Loucy (cell line): ENCODE results near the gene VAV2.

Experiments
- H2AFZ ChIP-seq: fragments of 200-600 bp; sonication (generic); 2 replicates; pipeline ENCODE4 v1.6.0; 2016; ENCODE audit warnings: antibody characterized with exemption, mild to moderate bottlenecking, low read length, moderate library complexity
- H3F3A ChIP-seq: fragments of 200-600 bp; 2 replicates; pipeline ENCODE4 v1.6.0; 2016; ENCODE audit warnings: antibody characterized with exemption, low read depth, mild to moderate bottlenecking
- H3K27me3 ChIP-seq: fragments of 200-600 bp; sonication (generic); 2 replicates; pipeline ENCODE4 v1.6.1; 2014; ENCODE audit warnings: low read length, mild to moderate bottlenecking; ENCODE audit not compliant: insufficient read depth, poor library complexity, severe bottlenecking
- H3K36me3 ChIP-seq: fragments of 200-600 bp; sonication (generic); 2 replicates; pipeline ENCODE4 v1.6.1; 2016; ENCODE audit warnings: low read length; ENCODE audit not compliant: insufficient read depth
- H3K4me1 ChIP-seq: fragments of 200-600 bp; sonication (generic); 2 replicates; pipeline ENCODE4 v1.5.1; 2014; ENCODE audit warnings: low read length, mild to moderate bottlenecking; ENCODE audit not compliant: insufficient read depth, poor library complexity, severe bottlenecking
- H3K4me2 ChIP-seq: fragments of 200-600 bp; sonication (generic); 2 replicates; pipeline ENCODE4 v1.6.0; 2014; ENCODE audit warnings: antibody characterized with exemption, low read length, low read depth, mild to moderate bottlenecking; ENCODE audit not compliant: poor library complexity, severe bottlenecking
- H3K4me3 ChIP-seq: fragments of 200-600 bp; sonication (generic); 2 replicates; pipeline ENCODE4 v1.5.1; 2014; ENCODE audit warnings: low read length, mild to moderate bottlenecking, mixed read lengths; ENCODE audit not compliant: poor library complexity, severe bottlenecking
- H3K79me2 ChIP-seq: fragments of 200-600 bp; sonication (generic); 2 replicates; pipeline ENCODE4 v1.6.1; 2014; ENCODE audit warnings: low read length; ENCODE audit not compliant: insufficient read depth
- H3K9ac ChIP-seq: fragments of 200-600 bp; sonication (generic); 2 replicates; pipeline ENCODE4 v1.6.0; 2014; ENCODE audit warnings: mild to moderate bottlenecking, low read depth, low read length, moderate library complexity; ENCODE audit not compliant: poor library complexity, severe bottlenecking
- H3K9me2 ChIP-seq: fragments of 200-600 bp; sonication (generic); replicated peaks from 2 replicates; pipeline ENCODE4 v1.6.1; 2016; ENCODE audit warnings: low read depth, low read length, mixed read lengths
- H3K9me3 ChIP-seq: fragments of 200-600 bp; sonication (generic); 2 replicates; pipeline ENCODE4 v1.6.1; 2014; ENCODE audit warnings: mild to moderate bottlenecking, antibody characterized with exemption, low read length, low read depth; ENCODE audit not compliant: insufficient read depth
- H4K20me1 ChIP-seq: fragments of 200-600 bp; sonication (generic); 2 replicates; pipeline ENCODE4 v1.6.0; 2014; ENCODE audit warnings: antibody characterized with exemption, low read length, mild to moderate bottlenecking; ENCODE audit not compliant: insufficient read depth, poor library complexity, severe bottlenecking
- CTCF ChIP-seq: fragments of 200-600 bp; sonication (generic); conservative IDR thresholded peaks from 2 replicates; pipeline ENCODE4 v1.5.1; 2014; ENCODE audit warnings: mild to moderate bottlenecking, antibody characterized with exemption, low read length
- EZH2phosphoT487 ChIP-seq: fragments of 200-600 bp; IDR thresholded peaks from 2 replicates; pipeline ENCODE4 v1.6.1; 2018; ENCODE audit warnings: antibody characterized with exemption, mild to moderate bottlenecking, moderate library complexity, borderline replicate concordance

The VAV2 gene

GRCh38 chr9:134005381-134005780 is 13.3 kb upstream of the VAV2 start:
- Histone ChIP-seq H3K79me2 (no peaks in the 10 kb centered on the region), H2AFZ (no peak overlapping the region), H3K4me2 (no peak overlapping the region), H3K4me3 (no peak overlapping the region), H3K9me3 (no peaks in the 10 kb centered on the region), H4K20me1 (no peaks in the 10 kb centered on the region), H3F3A (no peaks in the 10 kb centered on the region), H3K9ac (no peak overlapping the region), H3K36me3 (no peaks in the 10 kb centered on the region), H3K4me1 (no peaks in the 10 kb centered on the region), H3K9me2 (no peaks in the 10 kb centered on the region), H3K27me3 (no peaks in the 10 kb centered on the region)
- TF ChIP-seq CTCF (no peak), EZH2phosphoT487 (no peak)

- Histone ChIP-seq H3K9me3 (no peaks in the 10 kb centered on the region), H3K79me2 (no peaks in the 10 kb centered on the region), H3K4me1 (no peaks in the 10 kb centered on the region), H3K27me3 (no peaks in the 10 kb centered on the region), H3K9ac (no peak overlapping the region), H2AFZ (no peak overlapping the region), H3K4me3 (no peak overlapping the region), H3K9me2 (no peaks in the 10 kb centered on the region), H3K4me2 (no peak overlapping the region), H3F3A (no peaks in the 10 kb centered on the region), H4K20me1 (no peaks in the 10 kb centered on the region), H3K36me3 (no peaks in the 10 kb centered on the region)
- no peak for TF ChIP-seq EZH2phosphoT487
- TF ChIP-seq CTCF: no peak
Measured at GRCh38 chr9:134004881-134005280, 12.8 kb upstream of the VAV2 start.

- Histone ChIP-seq H3F3A (no peaks in the 10 kb centered on the region), H3K4me1 (no peaks in the 10 kb centered on the region), H4K20me1 (no peaks in the 10 kb centered on the region), H3K9ac (no peak overlapping the region), H3K79me2 (no peaks in the 10 kb centered on the region), H3K4me2 (no peak overlapping the region), H3K9me3 (no peaks in the 10 kb centered on the region), H3K4me3 (no peak overlapping the region), H2AFZ (no peak overlapping the region), H3K27me3 (no peaks in the 10 kb centered on the region), H3K36me3 (no peaks in the 10 kb centered on the region), H3K9me2 (no peaks in the 10 kb centered on the region)
- TF ChIP-seq EZH2phosphoT487: no peak
- TF ChIP-seq CTCF: no peak
Measured at GRCh38 chr9:134004131-134004873, 12.2 kb upstream of the VAV2 start.
